CD1c-positive myeloid dendritic cell (primary cell): Measurements from ENCODE around the gene ZNF883.
"Not testable (repeated sequence)": the region's sequence is repeated elsewhere in the genome, so short reads cannot be mapped to it uniquely, and the experiment has no call there.

Experiments used
- DNase-seq: peaks from one replicate; pipeline ENCODE4 v3.0.0-alpha.2; 2016; ENCODE audit errors: extremely low spot score

The ZNF883 gene

GRCh38 chr9:113011911-113012381 is at the start of gene ZNF883:
TSS of gene ZNF883 (minus strand) at chr9:113012192.
- peak; percentile 37 for DNase-seq

- DNase-seq: not testable (repeated sequence)
Measured at GRCh38 chr9:113061072-113061850, 49.3 kb upstream of the ZNF883 start.

GRCh38 chr9:113059581-113060284 is 47.7 kb upstream of the ZNF883 start:
- not testable (repeated sequence) for DNase-seq

- DNase-seq: no peak
Measured at GRCh38 chr9:113057193-113057592, 45.2 kb upstream of the ZNF883 start.

- peak; percentile 87 for DNase-seq
Measured at GRCh38 chr9:113056191-113057106, 44.5 kb upstream of the ZNF883 start, which contains the start of gene ZFP37. TSS of gene ZFP37 (minus strand) at chr9:113056724. CDS start at chr9:113056688, 36 bp downstream.

GRCh38 chr9:113042884-113043657 is 31.1 kb upstream of the ZNF883 start:
- no peak for DNase-seq

GRCh38 chr9:113026200-113026599 is 14.2 kb upstream of the ZNF883 start:
- DNase-seq: no peak

GRCh38 chr9:113018247-113018646 is 6.3 kb upstream of the ZNF883 start:
- no peak for DNase-seq

- no peak for DNase-seq
Measured at GRCh38 chr9:113012492-113012891, 500 bp upstream of the ZNF883 start.

GRCh38 chr9:113005777-113006176 is 6.2 kb downstream of the ZNF883 start:
- no peak for DNase-seq

GRCh38 chr9:112997236-112997941 is 14.6 kb downstream of the ZNF883 start:
- no peak for DNase-seq

- peak; percentile 12 for DNase-seq
Measured at GRCh38 chr9:112971415-112971814, 40.6 kb downstream of the ZNF883 start.

- no peak for DNase-seq
Measured at GRCh38 chr9:112970939-112971338, 41.1 kb downstream of the ZNF883 start.

GRCh38 chr9:112969730-112970129 is 42.3 kb downstream of the ZNF883 start:
- DNase-seq: no peak

GRCh38 chr9:112955550-112955949 is 56.4 kb downstream of the ZNF883 start:
- no peak for DNase-seq

GRCh38 chr9:112945620-112946208 is 66.3 kb downstream of the ZNF883 start:
- no peak for DNase-seq

GRCh38 chr9:112939418-112939817 is 72.6 kb downstream of the ZNF883 start:
- DNase-seq: no peak

GRCh38 chr9:112933696-112934095 is 78.3 kb downstream of the ZNF883 start:
- DNase-seq: no peak

GRCh38 chr9:112925058-112925641 is 86.8 kb downstream of the ZNF883 start:
- DNase-seq: peak; percentile 36

GRCh38 chr9:112921549-112921948 is 90.4 kb downstream of the ZNF883 start:
- peak; percentile 54 for DNase-seq
